K562 (cell line): Measurements from ENCODE around the gene ZFP42. TPM values are rescaled to one million over a fixed set of nuclear protein-coding genes. Genes with fewer than 3 reads are reported as not detected.

Experiments used
- ATAC-seq: fragments of 200-7000 bp; cut with Tn5 transposase; 3 replicates; pipeline ENCODE4 v1.9.1; 2020; ENCODE audit warnings: moderate library complexity
- BruUV-seq: library from RNA; stranded (reverse); fragments of 400-500 nt; replicated peaks from 2 replicates; lab custom pipeline; 2021; lab: Mats Ljungman, UMichigan
- CTCF ChIA-PET: fragments of 300-600 bp; formaldehyde crosslinking; extraction: SDS; loops from one replicate; lab custom pipeline; 2021; ENCODE audit warnings: low intra/inter-chr PET ratio; lab: Yijun Ruan, JAX
- POLR2A ChIA-PET: fragments of 300-600, 350-650 bp; sonication (Branson Sonifier 250); formaldehyde crosslinking; extraction: SDS; loops from one replicate; lab custom pipeline; 2021; ENCODE audit warnings: antibody characterized with exemption, inconsistent platforms; lab: Yijun Ruan, JAX
- DNase-seq, 4 experiments: peaks; one replicate each; pipeline versions ENCODE4 v3.0.0 to v3.0.0-alpha.2; 2011 to 2018; ENCODE audit warnings: low spot score in 3 of 4, mixed read lengths in 3 of 4; ENCODE audit errors: extremely low read depth in 1 of 4
- FAIRE-seq: peaks from 2 replicates; lab custom pipeline; 2011; peaks lifted over from hg19 to GRCh38; lab: Jason Lieb, UNC
- H2AFZ ChIP-seq: 2 replicates; pipeline ENCODE4 v1.6.0; 2011; ENCODE audit warnings: low read depth, low read length, control low read depth, inconsistent platforms
- H3K27ac ChIP-seq: fragments of 200-600 bp; 3 replicates; pipeline ENCODE4 v1.8.0; 2011; ENCODE audit warnings: low read depth, mild to moderate bottlenecking, control low read depth, inconsistent platforms, low read length, moderate library complexity, mixed read lengths; ENCODE audit errors: extremely low read depth
- H3K27me3 ChIP-seq, 2 experiments: fragments of 300-600 bp in 1 of 2; 2 replicates in 1 of 2; 3 replicates in 1 of 2; pipeline versions ENCODE4 v1.6.0 to v1.8.0; 2011; ENCODE audit warnings: inconsistent platforms in 2 of 2, low read length in 2 of 2, mild to moderate bottlenecking in 1 of 2, mixed read lengths in 1 of 2, moderate library complexity in 1 of 2; ENCODE audit not compliant: control insufficient read depth in 2 of 2, insufficient read depth in 2 of 2
- H3K36me3 ChIP-seq: fragments of 300-600 bp; 3 replicates; pipeline ENCODE4 v1.8.0; 2011; ENCODE audit warnings: mild to moderate bottlenecking, low read length, inconsistent platforms; ENCODE audit not compliant: control insufficient read depth, insufficient read depth
- H3K4me1 ChIP-seq, 2 experiments: fragments of 200-600 bp in 1 of 2; replicated peaks in 1 of 2; 2 replicates in 1 of 2; 3 replicates in 1 of 2; pipeline versions ENCODE4 v1.5.1 to v1.8.0; 2011; ENCODE audit warnings: inconsistent platforms in 2 of 2, low read length in 2 of 2, mild to moderate bottlenecking in 1 of 2, mixed read lengths in 1 of 2, moderate library complexity in 1 of 2; ENCODE audit not compliant: control insufficient read depth in 2 of 2, insufficient read depth in 2 of 2
- H3K4me2 ChIP-seq: 2 replicates; pipeline ENCODE4 v1.6.1; 2011; ENCODE audit warnings: low read length, control low read depth, inconsistent platforms, mixed read lengths; ENCODE audit not compliant: insufficient read depth
- H3K4me3 ChIP-seq: fragments of 200-600 bp; sonication (generic), shearing (Covaris generic); 2 replicates; pipeline ENCODE4 v1.5.1; 2016; ENCODE audit warnings: control low read depth, inconsistent platforms
- H3K79me2 ChIP-seq: fragments of 200-600 bp; 3 replicates; pipeline ENCODE4 v1.8.0; 2011; ENCODE audit warnings: low read length, inconsistent platforms; ENCODE audit not compliant: control insufficient read depth, insufficient read depth
- H3K9ac ChIP-seq, 2 experiments: 2 replicates each; pipeline versions ENCODE4 v1.6.0 to v1.6.1; 2011; ENCODE audit warnings: low read depth in 2 of 2, low read length in 2 of 2, control low read depth in 1 of 2, inconsistent platforms in 1 of 2, mild to moderate bottlenecking in 1 of 2, mixed read lengths in 1 of 2; ENCODE audit not compliant: insufficient read depth in 1 of 2
- H3K9me1 ChIP-seq: one replicate; pipeline ENCODE4 v1.6.0; 2011; ENCODE audit warnings: inconsistent platforms, mild to moderate bottlenecking, low read length, moderate library complexity; ENCODE audit not compliant: control insufficient read depth, insufficient read depth
- H3K9me3 ChIP-seq: replicated peaks from 2 replicates; pipeline ENCODE4 v1.5.1; 2011; ENCODE audit warnings: low read depth, low read length, inconsistent platforms; ENCODE audit not compliant: control insufficient read depth, insufficient read depth
- H4K20me1 ChIP-seq: replicated peaks from 2 replicates; pipeline ENCODE4 v1.6.1; 2011; ENCODE audit warnings: low read length, inconsistent platforms, mixed read lengths; ENCODE audit not compliant: control insufficient read depth, insufficient read depth
- BRF2 ChIP-seq: IDR thresholded peaks from 3 replicates; pipeline ENCODE4 v1.6.1; 2011; ENCODE audit warnings: borderline replicate concordance, mild to moderate bottlenecking; ENCODE audit not compliant: insufficient read length, insufficient read depth
- HLTF ChIP-seq: fragments of 450-650 bp; IDR thresholded peaks from 2 replicates; pipeline ENCODE4 v1.6.1; 2016
- KAT2B ChIP-seq: IDR thresholded peaks from one replicate; pipeline ENCODE4 v1.6.1; 2012; ENCODE audit warnings: low read depth, mild to moderate bottlenecking, control low read depth, inconsistent platforms, low read length, moderate library complexity
- RBM17 ChIP-seq: fragments of 200-400 bp; formaldehyde crosslinking; IDR thresholded peaks from 2 replicates; pipeline ENCODE4 v1.6.1; 2017; ENCODE audit warnings: low read depth, mild to moderate bottlenecking, low read length, borderline replicate concordance
- SIN3B ChIP-seq: fragments of 450-650 bp; IDR thresholded peaks from 2 replicates; pipeline ENCODE4 v1.6.1; 2017; ENCODE audit warnings: low read depth, mild to moderate bottlenecking, moderate library complexity
- SIX5 ChIP-seq, 2 experiments: IDR thresholded peaks; 2 replicates each; pipeline ENCODE4 v1.6.1; 2011; ENCODE audit warnings: low read length in 2 of 2, borderline replicate concordance in 1 of 2, low read depth in 1 of 2, mild to moderate bottlenecking in 1 of 2, moderate library complexity in 1 of 2; ENCODE audit not compliant: insufficient read depth in 1 of 2
- STAT6 ChIP-seq: sonication (generic); formaldehyde crosslinking; IDR thresholded peaks from 2 replicates; pipeline ENCODE4 v1.8.1; 2023; ENCODE audit warnings: mild to moderate bottlenecking, missing genetic modification reagents
- TAL1 ChIP-seq: fragments of 450-650 bp; IDR thresholded peaks from 2 replicates; pipeline ENCODE4 v1.6.1; 2016; ENCODE audit warnings: mild to moderate bottlenecking
- TEAD4 ChIP-seq, 2 experiments: sonication (generic) in 1 of 2; formaldehyde crosslinking in 1 of 2; IDR thresholded peaks; 2 replicates each; pipeline versions ENCODE4 v1.6.1 to v1.8.0; 2012 to 2022; ENCODE audit warnings: borderline replicate concordance in 1 of 2, inconsistent platforms in 1 of 2, low read length in 1 of 2, mild to moderate bottlenecking in 1 of 2, missing genetic modification reagents in 1 of 2
- ZKSCAN8 ChIP-seq: fragments of 200-800 bp; sonication (Bioruptor generic); IDR thresholded peaks from 2 replicates; pipeline ENCODE4 v1.6.1; 2016; ENCODE audit warnings: missing genetic modification characterization, missing compliant biosample characterization
- WGBS: fragments of 100-300 bp; shearing (Covaris generic); methylation state at CpG from one replicate; pipeline ENCODE4 v1.1.6; 2016; ENCODE audit warnings: low coverage, mixed read lengths; ENCODE audit not compliant: insufficient coverage; ENCODE audit errors: missing lambda C conversion rate; 5-methylcytosine and 5-hydroxymethylcytosine counted together
- in situ Hi-C: fragments of 300-500 bp; cut with MboI; formaldehyde crosslinking; loops from 4 replicates; pipeline ENCODE4 v1.15.0; 2018; ENCODE audit warnings: inconsistent platforms, mixed read lengths
- intact Hi-C: fragments of 100-400 bp; cut with micrococcal nuclease; formaldehyde crosslinking; loops from 2 replicates; pipeline ENCODE4 v1.14.2; 2022
- polyA plus RNA-seq, 8 experiments: library from polyadenylated mRNA; depleted of rRNA in 4 of 8; stranded (reverse) in 5 of 8; unstranded in 3 of 8; fragments of >200 nt; fragmentation: Nextera tagmentation in 2 of 8; fragmentation: Illumina TruSeq in 1 of 8; extraction: Ambion mirVana in 2 of 8; extraction: Trizol in 1 of 8; gene quantifications; 2 replicates each; pipeline versions ENCODE4 v1.2.1 to v1.2.3, GENCODE V29; 2011 to 2014; ENCODE audit warnings: inconsistent platforms in 1 of 8, missing spikeins in 1 of 8
- total RNA-seq, 7 experiments: library from RNA; depleted of rRNA in 6 of 7; stranded (reverse); fragments of >200 nt in 6 of 7; fragmentation: Illumina TruSeq in 2 of 7; extraction: Trizol in 2 of 7; gene quantifications; 2 replicates each; pipeline versions ENCODE4 v1.2.1 to v1.2.3, GENCODE V29; 2011 to 2021; ENCODE audit warnings: low replicate concordance in 1 of 7
- TF ChIP-seq, protein P1 (sequence below): fragments of 250-450 bp; sonication (Bioruptor Pico); IDR thresholded peaks from 2 replicates; pipeline ENCODE4 v1.8.0; 2022; ENCODE audit warnings: moderate library complexity, mild to moderate bottlenecking, inconsistent platforms
- TF ChIP-seq, protein P2 (sequence below): sonication (generic); formaldehyde crosslinking; IDR thresholded peaks from 2 replicates; pipeline ENCODE4 v1.8.0; 2022; ENCODE audit warnings: mild to moderate bottlenecking, missing genetic modification reagents

ZFP42 gene
- total and polyA plus RNA-seq, 9 of the 15 experiments (the other 6 are each of a cell fraction or from before 2014, with no cell fraction given), result 0.09 to 0.64 (median 0.20) TPM

GRCh38 chr4:188021548-188022249, 26.1 kb downstream of the ZFP42 start:
- ChIA-PET CTCF (no interaction called here), POLR2A (no interaction called here)
- DNase-seq (no peak), FAIRE-seq (no peak), ATAC-seq (no peak)
- H3K27ac ChIP-seq, result no peak overlapping the region
- in situ Hi-C loops, result no loop called here
- TF ChIP-seq ZKSCAN8 (CRISPR knock-in tag) (no peak), HLTF (no peak), TEAD4 (IDR thresholded peaks at IDR 0.05; ENCODE audit: low read length) (no peak), TEAD4 (CRISPR knock-in tag; IDR thresholded peaks at IDR 0.05; ENCODE audit: borderline replicate concordance) (no peak), RBM17 (no peak), KAT2B (no peak), TAL1 (no peak), STAT6 (CRISPR knock-in tag) (no peak), BRF2 (no peak), SIX5 (IDR thresholded peaks at IDR 0.05; ENCODE audit: borderline replicate concordance in 1 of 2, insufficient read depth in 1 of 2, low read depth in 1 of 2, low read length in 2 of 2) (no peak), SIN3B (no peak)
- TF ChIP-seq, protein P1, sequence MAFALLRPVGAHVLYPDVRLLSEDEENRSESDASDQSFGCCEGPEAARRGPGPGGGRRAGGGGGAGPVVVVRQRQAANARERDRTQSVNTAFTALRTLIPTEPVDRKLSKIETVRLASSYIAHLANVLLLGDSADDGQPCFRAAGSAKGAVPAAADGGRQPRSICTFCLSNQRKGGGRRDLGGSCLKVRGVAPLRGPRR (CRISPR knock-in tag), result no peak
- TF ChIP-seq, protein P2, sequence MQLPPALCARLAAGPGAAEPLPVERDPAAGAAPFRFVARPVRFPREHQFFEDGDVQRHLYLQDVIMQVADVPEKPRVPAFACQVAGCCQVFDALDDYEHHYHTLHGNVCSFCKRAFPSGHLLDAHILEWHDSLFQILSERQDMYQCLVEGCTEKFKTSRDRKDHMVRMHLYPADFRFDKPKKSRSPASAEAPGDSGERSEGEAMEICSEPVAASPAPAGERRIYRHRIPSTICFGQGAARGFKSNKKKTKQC, result no peak
- no peaks in the 10 kb centered on the region for H3K79me2 ChIP-seq
- BruUV-seq, result no TSS peak
- intact Hi-C loops, result no loop called here
- no peak overlapping the region for H3K9ac ChIP-seq
- 0% methylated on average over 5 of the region's 5 CpGs for WGBS
- no peaks in the 10 kb centered on the region for H4K20me1 ChIP-seq
- no peaks in the 10 kb centered on the region for H3K9me3 ChIP-seq
- H3K9me1 ChIP-seq, result no peaks in the 10 kb centered on the region
- H3K4me1 ChIP-seq, result no peaks in the 10 kb centered on the region
- H3K4me2 ChIP-seq, result no peak overlapping the region
- no peaks in the 10 kb centered on the region for H3K36me3 ChIP-seq
- no peak overlapping the region for H3K4me3 ChIP-seq
- no peak overlapping the region for H2AFZ ChIP-seq
- peaks cover 0 to 9% of the 10 kb centered on the region in 2 experiments; a peak in 1 of 5 replicates for H3K27me3 ChIP-seq
